GM12872 (cell line): ENCODE measurements around the gene NEB.

Experiments
- TF ChIP-seq, protein P1 (sequence below): IDR thresholded peaks from 3 replicates; pipeline ENCODE4 v1.5.1; 2011; ENCODE audit warnings: low read depth, mild to moderate bottlenecking, low read length, moderate library complexity; ENCODE audit not compliant: insufficient read depth

NEB gene

DNA sequence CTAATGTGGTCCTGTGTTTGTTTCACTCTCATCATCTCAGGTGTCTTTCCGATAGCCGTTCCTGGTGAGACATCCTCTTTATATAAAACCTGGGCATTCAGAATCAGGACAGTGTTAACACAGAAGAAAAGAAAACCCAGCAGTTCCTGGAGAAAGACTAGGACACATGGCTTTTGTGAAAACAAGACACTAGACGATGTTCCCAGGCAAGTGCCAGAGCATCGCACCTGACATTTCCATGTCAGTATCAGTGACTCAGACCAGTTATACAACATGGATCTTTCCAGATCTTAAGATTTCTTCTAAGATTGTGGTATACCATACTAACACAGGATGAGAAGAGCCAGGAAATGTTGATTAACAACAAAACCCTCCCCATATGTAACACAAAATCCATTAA lies 228.1 kb downstream of the NEB start:
- TF ChIP-seq, protein P1, sequence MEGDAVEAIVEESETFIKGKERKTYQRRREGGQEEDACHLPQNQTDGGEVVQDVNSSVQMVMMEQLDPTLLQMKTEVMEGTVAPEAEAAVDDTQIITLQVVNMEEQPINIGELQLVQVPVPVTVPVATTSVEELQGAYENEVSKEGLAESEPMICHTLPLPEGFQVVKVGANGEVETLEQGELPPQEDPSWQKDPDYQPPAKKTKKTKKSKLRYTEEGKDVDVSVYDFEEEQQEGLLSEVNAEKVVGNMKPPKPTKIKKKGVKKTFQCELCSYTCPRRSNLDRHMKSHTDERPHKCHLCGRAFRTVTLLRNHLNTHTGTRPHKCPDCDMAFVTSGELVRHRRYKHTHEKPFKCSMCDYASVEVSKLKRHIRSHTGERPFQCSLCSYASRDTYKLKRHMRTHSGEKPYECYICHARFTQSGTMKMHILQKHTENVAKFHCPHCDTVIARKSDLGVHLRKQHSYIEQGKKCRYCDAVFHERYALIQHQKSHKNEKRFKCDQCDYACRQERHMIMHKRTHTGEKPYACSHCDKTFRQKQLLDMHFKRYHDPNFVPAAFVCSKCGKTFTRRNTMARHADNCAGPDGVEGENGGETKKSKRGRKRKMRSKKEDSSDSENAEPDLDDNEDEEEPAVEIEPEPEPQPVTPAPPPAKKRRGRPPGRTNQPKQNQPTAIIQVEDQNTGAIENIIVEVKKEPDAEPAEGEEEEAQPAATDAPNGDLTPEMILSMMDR = no peak

DNA sequence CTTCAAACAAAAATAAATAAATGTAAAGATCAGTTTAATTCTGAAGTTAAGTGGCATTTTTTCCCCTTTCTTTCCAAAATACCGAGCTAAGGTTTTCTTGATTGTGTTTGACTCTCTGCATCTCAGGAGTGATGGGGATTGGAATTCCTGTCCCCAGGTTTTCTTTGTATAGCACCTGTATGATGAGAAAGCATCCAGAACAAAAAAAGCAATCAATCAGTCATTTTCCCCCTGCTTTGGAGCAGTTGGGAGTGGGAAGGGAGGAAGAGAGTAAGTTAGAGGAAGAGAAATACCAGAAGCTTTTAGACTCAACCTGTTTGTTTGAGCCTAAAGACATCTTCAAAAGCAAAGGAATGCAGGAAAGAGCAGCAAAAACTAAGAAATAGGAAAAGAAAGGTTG lies 236.1 kb downstream of the NEB start:
- TF ChIP-seq, protein P1 = no peak

DNA sequence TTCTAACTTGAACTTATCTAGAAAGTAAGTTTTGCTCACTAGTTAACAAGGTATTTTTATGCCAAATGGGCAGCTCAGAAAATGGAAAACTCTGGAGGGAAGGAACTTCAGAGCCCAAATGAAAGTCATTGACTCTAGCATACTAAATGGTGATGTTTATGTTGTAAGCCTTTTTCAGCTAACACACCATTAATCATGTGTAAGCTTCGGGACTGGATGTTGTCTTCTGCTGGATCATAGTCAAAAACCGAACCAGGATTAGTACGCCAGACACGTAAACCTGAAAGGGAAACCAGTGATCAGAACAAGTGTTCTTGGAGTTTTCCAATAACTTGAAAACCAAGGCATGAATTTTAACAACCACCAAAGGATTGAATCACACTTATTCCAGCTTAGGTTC lies 242.8 kb downstream of the NEB start:
- TF ChIP-seq, protein P1 = no peak

DNA sequence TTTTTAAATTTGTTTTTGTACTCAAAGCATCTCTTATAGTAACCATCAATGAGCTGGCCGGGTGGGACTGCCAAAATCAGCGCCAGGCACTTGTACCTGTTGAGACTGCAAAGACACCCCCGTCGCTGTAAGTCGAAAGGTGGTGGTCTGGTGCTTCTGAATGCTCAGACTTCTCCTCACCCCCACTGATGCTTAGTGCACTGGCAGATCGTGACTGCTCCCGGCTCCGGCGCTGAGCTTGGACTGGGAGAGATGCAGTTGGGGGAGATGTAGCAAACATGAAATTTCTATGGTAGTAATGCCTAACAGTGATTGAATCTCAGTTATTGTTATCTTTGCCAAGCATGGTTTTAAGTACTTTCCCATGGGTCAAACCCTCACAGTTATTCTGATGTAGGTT lies 244.0 kb downstream of the NEB start:
- TF ChIP-seq, protein P1 = no peak

DNA sequence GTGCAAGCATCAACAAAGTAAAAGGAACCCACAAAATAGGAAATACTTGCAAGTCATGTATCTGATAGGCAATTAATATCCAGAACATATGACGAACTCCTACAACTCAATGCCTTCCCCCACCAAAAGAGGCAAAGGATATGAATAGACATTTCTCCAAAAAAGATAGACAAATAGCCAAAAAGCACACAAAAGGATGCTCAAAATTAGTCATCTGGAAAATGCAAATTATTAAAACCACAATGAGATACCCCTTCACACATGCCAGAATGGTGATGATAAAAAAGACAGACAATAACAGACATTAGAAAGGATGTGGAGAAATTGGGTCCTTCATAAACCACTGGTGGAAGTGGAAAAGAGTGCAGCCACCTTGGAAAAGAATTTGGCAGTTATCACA lies 248.2 kb downstream of the NEB start:
- TF ChIP-seq, protein P1 = no peak

DNA sequence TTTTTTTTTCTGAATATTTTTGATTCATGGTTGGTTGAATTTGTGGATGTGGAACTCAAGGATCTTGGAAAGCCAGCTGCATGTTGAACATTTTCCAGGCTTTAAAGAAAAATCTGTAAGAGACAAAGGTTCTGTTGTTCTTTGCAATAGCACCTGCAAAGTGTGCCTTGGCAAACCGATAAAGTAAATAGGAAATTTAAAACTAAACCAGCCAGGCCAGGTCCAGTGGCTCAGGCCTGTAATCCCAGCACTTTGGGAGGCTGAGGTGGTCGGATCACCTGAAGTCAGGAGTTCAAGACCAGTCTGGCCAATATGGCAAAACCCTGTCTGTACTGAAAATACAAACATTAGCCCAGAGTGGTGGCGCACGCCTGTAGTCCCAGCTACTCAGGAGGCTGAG lies 250.2 kb downstream of the NEB start:
- TF ChIP-seq, protein P1 = no peak

DNA sequence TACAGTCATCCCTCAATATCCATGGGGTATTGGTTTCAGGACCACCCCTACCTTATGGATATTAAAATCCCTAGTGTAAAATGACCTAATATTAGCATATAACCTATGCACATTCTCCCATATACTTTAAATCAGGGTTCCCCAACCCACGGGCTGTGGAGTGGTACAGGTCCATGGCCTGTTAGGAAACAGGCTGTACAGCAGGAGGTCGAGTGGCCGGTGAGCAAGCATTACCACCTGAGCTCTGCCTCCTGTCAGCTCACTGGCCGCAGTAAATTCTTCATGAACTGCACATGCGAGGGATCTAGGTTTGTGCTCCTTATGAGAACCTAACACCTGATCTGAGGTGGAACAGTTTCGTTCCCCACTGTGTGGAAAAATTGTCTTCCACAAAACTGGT lies 250.7 kb downstream of the NEB start:
- TF ChIP-seq, protein P1 = no peak

DNA sequence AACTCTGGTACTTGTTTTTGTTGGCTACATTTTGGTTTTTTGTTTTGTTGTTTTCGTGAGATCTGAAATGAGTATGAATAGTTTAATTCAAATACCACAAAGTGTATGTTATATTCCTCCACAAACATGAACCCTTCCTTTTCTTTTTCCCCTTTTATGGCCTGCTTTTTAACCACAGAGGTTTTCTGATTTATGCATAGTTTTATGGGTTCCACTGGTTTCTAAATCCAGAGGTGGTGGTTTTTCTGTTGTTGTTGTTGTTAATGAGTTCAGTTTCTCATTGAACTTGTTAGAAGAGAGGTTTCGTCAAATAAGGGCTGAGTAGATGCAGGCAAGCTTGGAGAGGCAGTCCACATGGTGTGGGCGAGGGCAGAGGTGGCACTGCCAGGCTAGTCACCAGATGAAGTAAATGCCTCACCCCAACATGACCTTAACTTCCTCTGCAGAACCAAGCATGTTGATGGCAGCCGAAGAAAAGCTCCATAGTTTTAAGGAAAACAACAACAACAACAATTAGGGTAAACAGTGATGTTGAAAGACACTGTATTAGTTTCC lies 252.0 kb downstream of the NEB start:
- TF ChIP-seq, protein P1 = no peak
